Suprapubic skin (tissue), 4 donors: ENCODE data around the gene RASSF8. TPM values are rescaled to one million over a fixed set of nuclear protein-coding genes. Genes with fewer than 3 reads are reported as not detected.

Source experiments
- DNase-seq, 2 donors: peaks; one replicate each; pipeline ENCODE4 v3.0.0-alpha.2; 2019; ENCODE audit warnings: low spot score in 2 of 2
- H3K27ac ChIP-seq: fragments of 200-600 bp; sonication (generic); one replicate; pipeline ENCODE4 v1.5.1; 2019
- H3K27me3 ChIP-seq: fragments of 200-600 bp; sonication (generic); one replicate; pipeline ENCODE4 v1.5.1; 2019
- H3K36me3 ChIP-seq: fragments of 200-600 bp; sonication (generic); one replicate; pipeline ENCODE4 v1.5.1; 2019
- H3K4me1 ChIP-seq: fragments of 200-600 bp; sonication (generic); one replicate; pipeline ENCODE4 v1.5.1; 2019
- H3K4me3 ChIP-seq: fragments of 200-600 bp; sonication (generic); one replicate; pipeline ENCODE4 v1.5.1; 2019; ENCODE audit warnings: mild to moderate bottlenecking
- H3K9me3 ChIP-seq: fragments of 200-600 bp; sonication (generic); one replicate; pipeline ENCODE4 v1.5.1; 2019
- CTCF ChIP-seq, 2 donors: fragments of 200-600 bp in 1 of 2; fragments of 450-650 bp in 1 of 2; sonication (generic) in 1 of 2; IDR thresholded peaks; one replicate each; pipeline ENCODE4 v1.5.1; 2016 to 2019; ENCODE audit warnings: antibody characterized with exemption in 2 of 2, mild to moderate bottlenecking in 1 of 2, moderate library complexity in 1 of 2
- EP300 ChIP-seq: sonication (generic); formaldehyde crosslinking; IDR thresholded peaks from one replicate; pipeline ENCODE4 v1.6.1; 2017; ENCODE audit warnings: antibody characterized with exemption
- POLR2A ChIP-seq, 2 donors: fragments of 450-650 bp; IDR thresholded peaks; one replicate each; pipeline ENCODE4 v1.6.1; 2017; ENCODE audit warnings: antibody characterized with exemption in 2 of 2, mild to moderate bottlenecking in 2 of 2, moderate library complexity in 2 of 2
- POLR2AphosphoS5 ChIP-seq, 3 donors: sonication (generic); formaldehyde crosslinking; IDR thresholded peaks; one replicate each; pipeline ENCODE4 v1.6.1; 2017; ENCODE audit warnings: antibody characterized with exemption in 3 of 3
- WGBS: methylation state at CpG from one replicate; pipeline ENCODE4 v1.1.5; 2018; 5-methylcytosine and 5-hydroxymethylcytosine counted together
- total RNA-seq, 4 donors: library from RNA; depleted of rRNA; stranded (reverse); fragments of >200 nt; gene quantifications; one replicate each; pipeline ENCODE4 v1.1.0, GENCODE V29; 2016

Gene RASSF8
- total RNA-seq, 4 donors from 2014 or later = 5.4 to 14.2 (median 6.1) TPM

GRCh38 chr12:25983625-25984024 lies 25.1 kb downstream of the RASSF8 start:
- 95% methylated on average over 4 of the region's 4 CpGs for WGBS
- TF ChIP-seq EP300 (no peak), CTCF (IDR thresholded peaks at IDR 0.05) (no peak), POLR2A (IDR thresholded peaks at IDR 0.05) (no peak), POLR2AphosphoS5 (IDR thresholded peaks at IDR 0.05) (no peak)

GRCh38 chr12:25984759-25985158 lies 26.3 kb downstream of the RASSF8 start:
- no peaks in the 10 kb centered on the region for H3K9me3 ChIP-seq
- H3K36me3 ChIP-seq = no peaks in the 10 kb centered on the region
- H3K4me1 ChIP-seq = peaks cover 6% of the 10 kb centered on the region
- 87% methylated on average over 2 of the region's 2 CpGs for WGBS
- H3K4me3 ChIP-seq = no peak overlapping the region
- DNase-seq = no peak
- H3K27ac ChIP-seq = no peak overlapping the region
- TF ChIP-seq POLR2A (IDR thresholded peaks at IDR 0.05) (no peak), EP300 (no peak), CTCF (IDR thresholded peaks at IDR 0.05) (no peak), POLR2AphosphoS5 (IDR thresholded peaks at IDR 0.05) (no peak)
- H3K27me3 ChIP-seq = no peaks in the 10 kb centered on the region

More at GRCh38 chr12:25983625-25984024, 25.1 kb downstream of the RASSF8 start:
- no peaks in the 10 kb centered on the region for H3K36me3 ChIP-seq
- H3K27me3 ChIP-seq = no peaks in the 10 kb centered on the region
- H3K27ac ChIP-seq = no peak overlapping the region
- peaks cover 6% of the 10 kb centered on the region for H3K4me1 ChIP-seq
- no peaks in the 10 kb centered on the region for H3K9me3 ChIP-seq
- no peak overlapping the region for H3K4me3 ChIP-seq
- DNase-seq = no peak

- Histone ChIP-seq H3K9me3 (no peaks in the 10 kb centered on the region), H3K36me3 (no peaks in the 10 kb centered on the region), H3K4me3 (no peak overlapping the region), H3K27ac (no peak overlapping the region), H3K27me3 (no peaks in the 10 kb centered on the region), H3K4me1 (peaks cover 6% of the 10 kb centered on the region)
- 68% methylated on average over 8 of the region's 8 CpGs for WGBS
- no peak for TF ChIP-seq POLR2A (IDR thresholded peaks at IDR 0.05)
- TF ChIP-seq EP300 = no peak
- TF ChIP-seq POLR2AphosphoS5 (IDR thresholded peaks at IDR 0.05) = no peak
- TF ChIP-seq CTCF (IDR thresholded peaks at IDR 0.05) = no peak
- no peak for DNase-seq
Measured at GRCh38 chr12:25985316-25986175, 27.1 kb downstream of the RASSF8 start.

- no peak for TF ChIP-seq POLR2A (IDR thresholded peaks at IDR 0.05)
- TF ChIP-seq EP300 = no peak
- TF ChIP-seq CTCF (IDR thresholded peaks at IDR 0.05) = no peak
- no peak for TF ChIP-seq POLR2AphosphoS5 (IDR thresholded peaks at IDR 0.05)
- no peak overlapping the region for H3K4me3 ChIP-seq
- H3K27ac ChIP-seq = no peak overlapping the region
- no peaks in the 10 kb centered on the region for H3K36me3 ChIP-seq
- no peaks in the 10 kb centered on the region for H3K9me3 ChIP-seq
- H3K27me3 ChIP-seq = no peaks in the 10 kb centered on the region
- DNase-seq = no peak
- peaks cover 6% of the 10 kb centered on the region for H3K4me1 ChIP-seq
Measured at GRCh38 chr12:25986180-25986579, 27.7 kb downstream of the RASSF8 start.

- no peak for TF ChIP-seq POLR2A (IDR thresholded peaks at IDR 0.05)
- no peak for TF ChIP-seq POLR2AphosphoS5 (IDR thresholded peaks at IDR 0.05)
- no peak for TF ChIP-seq EP300
- TF ChIP-seq CTCF (IDR thresholded peaks at IDR 0.05) = no peak
- peaks cover 6% of the 10 kb centered on the region for H3K4me1 ChIP-seq
Measured at GRCh38 chr12:25988505-25988904, 30.0 kb downstream of the RASSF8 start.

More at GRCh38 chr12:25988505-25988904, 30.0 kb downstream of the RASSF8 start:
- H3K27me3 ChIP-seq = no peaks in the 10 kb centered on the region
- WGBS = 70% methylated on average over 2 of the region's 2 CpGs
- no peaks in the 10 kb centered on the region for H3K9me3 ChIP-seq
- DNase-seq = no peak
- H3K36me3 ChIP-seq = no peaks in the 10 kb centered on the region
- no peak overlapping the region for H3K4me3 ChIP-seq
- H3K27ac ChIP-seq = no peak overlapping the region
